ENCODE measurements around the gene CCND1. TPM values are rescaled to one million over a fixed set of nuclear protein-coding genes. Genes with fewer than 3 reads are reported as not detected.

CCND1 gene
- total and polyA plus RNA-seq, 9 of the 15 experiments (the other 6 are each of a cell fraction or from before 2014, with no cell fraction given), result 0.04 to 23.3 (median 3.8) TPM

DNA sequence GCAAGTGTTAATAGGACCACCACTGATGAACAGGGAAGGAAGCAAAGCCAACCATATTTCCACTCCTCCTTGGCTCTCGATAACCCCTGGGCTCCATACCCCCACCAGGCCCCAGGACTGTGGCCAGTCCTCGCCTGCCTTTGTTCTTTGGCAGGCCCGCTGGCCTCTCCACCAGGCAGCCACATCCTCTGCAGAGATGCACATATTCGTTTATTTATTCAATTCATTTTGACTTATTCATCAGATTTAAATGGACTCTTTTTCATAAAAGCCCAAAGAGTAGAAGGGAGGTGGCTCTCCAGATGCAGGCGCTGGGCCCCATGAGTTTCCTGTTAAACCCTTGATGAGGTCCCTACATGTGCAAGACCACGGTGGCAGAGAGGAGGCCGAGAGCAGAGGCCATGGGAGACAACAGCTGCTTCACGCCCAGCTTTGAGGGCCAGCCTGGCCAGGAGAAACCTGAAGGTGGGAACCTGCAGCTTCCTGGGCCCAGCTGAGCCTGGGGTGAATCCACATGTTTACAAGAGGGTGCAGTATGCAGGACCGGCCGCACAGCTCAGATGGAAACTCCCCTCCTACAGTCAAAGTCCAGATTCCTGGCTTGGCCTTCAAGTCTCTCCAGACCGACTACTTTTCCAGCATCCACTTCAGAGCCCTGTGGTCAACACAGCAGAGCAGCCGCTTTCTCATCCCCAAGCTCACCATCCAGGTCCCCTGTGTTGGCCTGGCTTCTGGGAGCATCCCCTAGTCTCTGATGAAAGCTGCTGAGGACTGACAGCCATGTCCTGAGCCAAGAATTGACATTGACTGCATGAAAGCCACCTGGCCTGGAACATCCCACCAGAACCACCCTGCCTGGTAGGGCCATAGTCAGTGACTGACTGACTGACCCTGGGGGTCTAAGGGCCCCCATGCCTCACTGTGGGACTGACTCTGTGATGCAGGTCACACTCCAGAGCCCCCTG lies 39.7 kb upstream of the CCND1 start:
- no peak for TF ChIP-seq ZNF165 (CRISPR knock-in tag; IDR thresholded peaks at IDR 0.05; ENCODE audit: borderline replicate concordance)
- no peak for TF ChIP-seq SMARCC2 (IDR thresholded peaks at IDR 0.05; ENCODE audit: low read depth)
- no peak for TF ChIP-seq ZFP1 (CRISPR knock-in tag; IDR thresholded peaks at IDR 0.05)
- no peak for TF ChIP-seq FOXJ3 (CRISPR knock-in tag; IDR thresholded peaks at IDR 0.05)
- no peak for TF ChIP-seq CHCHD3 (CRISPR knock-in tag; IDR thresholded peaks at IDR 0.05)
- no peak for TF ChIP-seq CXXC5 (CRISPR knock-in tag; IDR thresholded peaks at IDR 0.05)
- TF ChIP-seq ZNF740 (CRISPR knock-in tag; IDR thresholded peaks at IDR 0.05), result no peak
- TF ChIP-seq ZNF740 (tag; IDR thresholded peaks at IDR 0.05), result no peak
- TF ChIP-seq, protein P1, sequence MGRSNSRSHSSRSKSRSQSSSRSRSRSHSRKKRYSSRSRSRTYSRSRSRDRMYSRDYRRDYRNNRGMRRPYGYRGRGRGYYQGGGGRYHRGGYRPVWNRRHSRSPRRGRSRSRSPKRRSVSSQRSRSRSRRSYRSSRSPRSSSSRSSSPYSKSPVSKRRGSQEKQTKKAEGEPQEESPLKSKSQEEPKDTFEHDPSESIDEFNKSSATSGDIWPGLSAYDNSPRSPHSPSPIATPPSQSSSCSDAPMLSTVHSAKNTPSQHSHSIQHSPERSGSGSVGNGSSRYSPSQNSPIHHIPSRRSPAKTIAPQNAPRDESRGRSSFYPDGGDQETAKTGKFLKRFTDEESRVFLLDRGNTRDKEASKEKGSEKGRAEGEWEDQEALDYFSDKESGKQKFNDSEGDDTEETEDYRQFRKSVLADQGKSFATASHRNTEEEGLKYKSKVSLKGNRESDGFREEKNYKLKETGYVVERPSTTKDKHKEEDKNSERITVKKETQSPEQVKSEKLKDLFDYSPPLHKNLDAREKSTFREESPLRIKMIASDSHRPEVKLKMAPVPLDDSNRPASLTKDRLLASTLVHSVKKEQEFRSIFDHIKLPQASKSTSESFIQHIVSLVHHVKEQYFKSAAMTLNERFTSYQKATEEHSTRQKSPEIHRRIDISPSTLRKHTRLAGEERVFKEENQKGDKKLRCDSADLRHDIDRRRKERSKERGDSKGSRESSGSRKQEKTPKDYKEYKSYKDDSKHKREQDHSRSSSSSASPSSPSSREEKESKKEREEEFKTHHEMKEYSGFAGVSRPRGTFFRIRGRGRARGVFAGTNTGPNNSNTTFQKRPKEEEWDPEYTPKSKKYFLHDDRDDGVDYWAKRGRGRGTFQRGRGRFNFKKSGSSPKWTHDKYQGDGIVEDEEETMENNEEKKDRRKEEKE (IDR thresholded peaks at IDR 0.05; ENCODE audit: borderline replicate concordance in 1 of 2, control insufficient read depth in 1 of 2, low read depth in 2 of 2, low read length in 1 of 2), result no peak
- TF ChIP-seq DIDO1 (tag; IDR thresholded peaks at IDR 0.05; ENCODE audit: low read depth), result no peak
- TF ChIP-seq SETDB1 (IDR thresholded peaks at IDR 0.05; ENCODE audit: low read length), result no peak
- no peak for TF ChIP-seq ZNF584 (CRISPR knock-in tag; IDR thresholded peaks at IDR 0.05; ENCODE audit: low read depth)
- TF ChIP-seq NFE2L1 (tag; IDR thresholded peaks at IDR 0.05; ENCODE audit: borderline replicate concordance, low read depth), result no peak
- TF ChIP-seq ZNF507 (tag; conservative IDR thresholded peaks at IDR 0.05), result no peak
- Histone ChIP-seq H3K36me3 (ENCODE audit: control insufficient read depth, insufficient read depth, low read length) (no peaks in the 10 kb centered on the region), H3K9ac (ENCODE audit: insufficient read depth in 1 of 2, low read depth in 2 of 2, low read length in 2 of 2) (no peak overlapping the region), H4K20me1 (replicated peaks; ENCODE audit: control insufficient read depth, insufficient read depth, low read length) (no peaks in the 10 kb centered on the region; the same call in 1 of the 2 replicates), H3K4me3 (no peak overlapping the region), H2AFZ (ENCODE audit: low read depth, low read length) (no peak overlapping the region), H3K9me1 (ENCODE audit: control insufficient read depth, insufficient read depth, low read length) (no peaks in the 10 kb centered on the region), H3K4me2 (ENCODE audit: insufficient read depth, low read length) (no peak overlapping the region), H3K4me1 (replicated peaks in 1 of 2; ENCODE audit: control insufficient read depth in 2 of 2, insufficient read depth in 2 of 2, low read length in 2 of 2) (no peaks in the 10 kb centered on the region), H3K9me3 (replicated peaks; ENCODE audit: control insufficient read depth, insufficient read depth, low read depth, low read length) (no peaks in the 10 kb centered on the region), H3K27me3 (ENCODE audit: control insufficient read depth in 2 of 2, insufficient read depth in 2 of 2, low read length in 2 of 2) (peaks cover 32 to 79% of the 10 kb centered on the region in 2 experiments), H3K27ac (ENCODE audit: extremely low read depth, low read depth, low read length) (no peak overlapping the region), H3K79me2 (ENCODE audit: control insufficient read depth, insufficient read depth, low read length) (no peaks in the 10 kb centered on the region)
- ChIA-PET POLR2A (interaction anchor here (0.6 kb wide), 3 partner anchors 219 to 872 kb away, joined by 3 read pairs; no protein-coding TSS in a partner anchor), CTCF (ENCODE audit: low intra/inter-chr PET ratio) (no interaction called here)
- no TSS peak for BruUV-seq (replicated peaks)
- ATAC-seq, result no peak
- DNase-seq (ENCODE audit: extremely low read depth in 1 of 4, low spot score in 3 of 4), result no peak
- intact Hi-C loops (cut with micrococcal nuclease) (no loop called here), in situ Hi-C loops (cut with MboI) (no loop called here)
- no peak for FAIRE-seq
- WGBS (ENCODE audit: insufficient coverage, low coverage, missing lambda C conversion rate), result 7% methylated on average over 11 of the region's 12 CpGs
